HPDE6-E6E7 (cell line): ENCODE measurements around the gene LRP3.
"Not testable (repeated sequence)": the region's sequence is repeated elsewhere in the genome, so short reads cannot be mapped to it uniquely, and the experiment has no call there.

ENCODE experiments used
- DNase-seq: peaks from one replicate; pipeline ENCODE4 v3.0.0; 2011; ENCODE audit warnings: missing footprints; ENCODE audit errors: extremely low spot score

The LRP3 gene, protein sequence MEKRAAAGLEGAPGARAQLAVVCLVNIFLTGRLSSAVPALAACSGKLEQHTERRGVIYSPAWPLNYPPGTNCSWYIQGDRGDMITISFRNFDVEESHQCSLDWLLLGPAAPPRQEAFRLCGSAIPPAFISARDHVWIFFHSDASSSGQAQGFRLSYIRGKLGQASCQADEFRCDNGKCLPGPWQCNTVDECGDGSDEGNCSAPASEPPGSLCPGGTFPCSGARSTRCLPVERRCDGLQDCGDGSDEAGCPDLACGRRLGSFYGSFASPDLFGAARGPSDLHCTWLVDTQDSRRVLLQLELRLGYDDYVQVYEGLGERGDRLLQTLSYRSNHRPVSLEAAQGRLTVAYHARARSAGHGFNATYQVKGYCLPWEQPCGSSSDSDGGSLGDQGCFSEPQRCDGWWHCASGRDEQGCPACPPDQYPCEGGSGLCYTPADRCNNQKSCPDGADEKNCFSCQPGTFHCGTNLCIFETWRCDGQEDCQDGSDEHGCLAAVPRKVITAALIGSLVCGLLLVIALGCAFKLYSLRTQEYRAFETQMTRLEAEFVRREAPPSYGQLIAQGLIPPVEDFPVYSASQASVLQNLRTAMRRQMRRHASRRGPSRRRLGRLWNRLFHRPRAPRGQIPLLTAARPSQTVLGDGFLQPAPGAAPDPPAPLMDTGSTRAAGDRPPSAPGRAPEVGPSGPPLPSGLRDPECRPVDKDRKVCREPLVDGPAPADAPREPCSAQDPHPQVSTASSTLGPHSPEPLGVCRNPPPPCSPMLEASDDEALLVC

DNA sequence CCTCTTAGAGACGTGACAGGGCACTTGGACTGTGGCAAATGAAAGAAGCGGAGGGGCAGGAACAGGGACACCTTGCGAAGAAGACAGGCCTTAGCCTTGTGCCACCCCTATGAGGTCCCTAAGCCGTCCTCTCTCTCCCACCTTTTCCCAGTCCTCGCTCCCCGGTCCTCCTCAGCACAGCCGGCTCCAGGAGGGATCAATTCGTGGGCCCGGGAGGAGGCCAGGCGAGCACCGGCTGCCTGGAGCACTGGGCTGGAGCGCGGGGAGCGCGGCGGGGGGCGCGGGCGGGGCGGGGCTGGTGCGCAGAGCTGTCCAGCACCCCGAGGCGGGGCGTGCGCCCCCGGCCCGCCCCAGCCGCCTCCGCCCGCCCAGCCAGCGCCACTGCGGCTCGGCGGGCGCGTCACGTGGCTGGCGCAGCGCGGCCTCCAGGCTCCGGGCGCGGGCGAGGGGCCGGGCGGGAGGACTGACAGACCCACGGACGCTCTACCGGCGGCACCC lies at the start of gene LRP3:
LRP3 (plus strand) TSS at position 466 of the 498 bp plus-strand sequence. CDS start 456 bp downstream, outside the sequence.
- no peak for DNase-seq

DNA sequence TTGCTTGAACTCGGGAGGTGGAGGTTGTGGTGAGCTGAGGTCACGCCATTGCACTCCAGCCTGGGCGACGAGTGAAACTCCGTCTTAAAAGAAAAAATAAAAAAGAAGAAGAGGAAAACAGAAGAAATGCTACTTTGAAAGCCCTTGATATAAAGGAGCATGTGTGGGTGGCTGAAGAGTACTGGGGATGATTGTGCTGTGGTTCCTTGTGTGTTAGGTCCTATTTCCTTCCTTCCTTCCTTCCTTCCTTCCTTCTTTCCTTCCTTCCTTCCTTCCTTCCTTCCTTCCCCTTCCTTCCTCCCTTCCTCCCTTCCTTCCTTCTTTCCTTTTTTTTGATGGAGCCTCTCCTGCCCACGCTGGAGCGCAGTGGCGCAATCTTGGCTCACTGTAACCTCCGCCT lies 47.9 kb upstream of the LRP3 start:
- DNase-seq = no peak

DNA sequence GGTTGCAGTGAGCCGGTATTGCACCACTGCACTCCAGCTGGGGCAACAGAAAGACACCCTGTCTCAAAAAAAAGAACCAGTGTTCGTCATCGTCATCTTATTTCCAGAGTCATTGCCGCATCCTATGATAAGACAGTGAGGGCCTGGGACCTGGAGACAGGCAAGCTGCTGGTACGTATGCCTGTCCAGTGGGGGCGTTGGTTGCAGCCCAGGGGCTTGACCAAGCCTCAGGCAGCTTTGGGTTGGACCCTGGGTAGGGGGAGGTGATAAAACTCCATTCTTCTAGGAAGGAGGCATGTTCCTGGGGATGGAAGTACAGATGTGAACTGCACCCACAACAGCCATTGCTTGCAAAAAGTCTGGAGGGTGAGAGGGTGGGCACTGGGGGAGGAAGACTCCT lies 46.6 kb upstream of the LRP3 start:
- DNase-seq = no peak

DNA sequence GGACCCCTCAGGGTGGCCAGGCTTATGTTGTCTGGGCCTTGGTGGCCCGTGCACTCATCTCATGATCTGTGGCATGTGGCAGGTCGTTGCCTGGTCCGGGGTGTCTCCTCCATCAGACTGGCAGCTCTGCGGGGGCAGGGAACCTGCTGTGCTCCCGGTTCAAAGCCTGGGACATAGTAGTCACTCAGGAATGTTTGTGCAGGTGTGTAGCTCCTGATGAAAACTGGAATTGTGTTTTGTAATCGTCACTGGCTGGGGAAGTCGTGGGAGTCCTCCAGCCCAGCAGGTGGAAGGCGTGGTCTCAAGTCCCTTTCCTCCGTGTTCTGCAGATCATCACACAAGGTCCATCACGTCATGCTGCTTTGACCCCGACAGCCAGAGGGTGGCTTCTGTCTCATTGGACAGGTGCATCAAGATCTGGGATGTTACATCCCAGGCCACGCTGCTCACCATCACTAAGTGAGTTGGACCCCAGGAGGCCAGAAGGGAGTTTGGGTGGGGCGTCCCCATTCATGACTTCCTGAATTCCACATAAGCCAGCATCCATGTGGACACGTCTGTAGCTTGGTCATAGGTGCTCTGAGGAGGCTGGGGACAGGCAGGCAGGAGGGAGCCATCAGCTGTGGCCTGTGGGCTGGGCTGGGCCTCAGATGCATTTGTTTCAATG lies 43.1 kb upstream of the LRP3 start:
- DNase-seq = no peak

DNA sequence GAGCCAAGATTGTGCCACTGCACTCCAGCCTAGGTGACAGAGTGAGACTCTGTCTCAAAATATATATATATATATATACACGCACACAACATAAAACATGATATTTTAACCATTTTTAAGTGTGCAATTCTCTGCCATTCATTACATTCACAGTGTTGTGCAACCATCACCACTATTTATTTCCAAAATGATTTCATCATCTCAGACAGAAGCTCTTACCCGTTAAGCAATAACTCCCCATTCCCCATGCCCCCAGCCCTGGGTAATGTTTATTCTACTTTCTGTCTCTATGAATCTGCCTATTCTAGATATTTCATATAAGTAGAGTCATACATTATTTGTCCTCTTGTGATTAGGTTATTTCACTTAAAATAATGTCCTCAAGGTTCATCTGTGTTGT lies 42.0 kb upstream of the LRP3 start:
- no peak for DNase-seq

DNA sequence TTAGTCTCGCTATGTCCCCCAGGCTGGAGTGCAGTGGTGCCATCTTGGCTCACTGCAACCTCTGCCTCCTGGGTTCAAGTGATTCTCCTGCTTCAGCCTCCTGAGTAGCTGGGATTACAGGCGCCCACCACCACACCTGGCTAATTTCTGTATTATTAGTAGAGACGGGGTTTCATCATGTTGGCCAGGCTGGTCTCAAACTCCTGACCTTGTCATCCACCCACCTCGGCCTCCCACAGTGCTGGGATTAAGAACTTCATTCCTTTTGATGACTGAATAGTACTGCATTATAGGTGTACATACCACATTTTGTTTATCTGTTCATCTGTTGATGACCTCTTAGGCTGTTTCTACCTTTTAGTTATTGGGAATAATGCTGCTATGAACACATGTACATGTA lies 41.5 kb upstream of the LRP3 start:
- not testable (repeated sequence) for DNase-seq

DNA sequence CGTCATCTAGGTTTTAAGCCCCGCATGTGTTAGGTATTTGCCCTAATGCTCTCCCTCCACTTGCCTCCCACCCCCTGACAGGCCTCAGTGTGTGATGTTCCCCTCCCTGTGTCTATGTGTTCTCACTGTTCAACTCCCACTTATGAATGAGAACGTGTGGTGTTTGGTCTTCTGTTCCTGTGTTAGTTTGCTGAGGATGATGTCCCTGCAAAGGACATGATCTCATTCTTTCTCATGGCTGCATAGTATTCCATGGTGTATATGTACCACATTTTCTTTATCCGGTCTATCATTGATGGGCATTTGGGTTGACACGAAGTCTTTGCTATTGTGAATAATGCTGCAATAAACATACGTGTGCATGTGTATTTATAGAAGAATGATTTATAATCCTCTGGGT lies 39.8 kb upstream of the LRP3 start:
- DNase-seq = not testable (repeated sequence)

DNA sequence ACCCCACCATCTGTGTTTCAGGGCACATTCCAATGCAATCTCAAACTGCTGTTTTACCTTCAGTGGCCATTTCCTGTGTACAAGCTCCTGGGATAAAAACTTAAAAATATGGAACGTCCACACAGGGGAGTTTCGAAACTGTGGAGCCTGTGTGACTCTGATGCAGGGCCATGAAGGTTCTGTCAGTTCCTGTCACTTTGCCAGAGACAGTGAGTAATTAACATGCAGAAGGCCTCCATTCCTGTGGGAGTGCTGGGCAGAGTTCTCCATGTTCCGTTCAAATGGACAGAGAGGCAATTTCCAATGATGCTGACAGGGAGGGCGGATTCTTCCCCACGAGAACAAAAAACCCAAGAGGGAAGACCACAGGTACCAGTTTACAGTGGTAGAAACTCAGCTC lies 37.8 kb upstream of the LRP3 start:
- no peak for DNase-seq

DNA sequence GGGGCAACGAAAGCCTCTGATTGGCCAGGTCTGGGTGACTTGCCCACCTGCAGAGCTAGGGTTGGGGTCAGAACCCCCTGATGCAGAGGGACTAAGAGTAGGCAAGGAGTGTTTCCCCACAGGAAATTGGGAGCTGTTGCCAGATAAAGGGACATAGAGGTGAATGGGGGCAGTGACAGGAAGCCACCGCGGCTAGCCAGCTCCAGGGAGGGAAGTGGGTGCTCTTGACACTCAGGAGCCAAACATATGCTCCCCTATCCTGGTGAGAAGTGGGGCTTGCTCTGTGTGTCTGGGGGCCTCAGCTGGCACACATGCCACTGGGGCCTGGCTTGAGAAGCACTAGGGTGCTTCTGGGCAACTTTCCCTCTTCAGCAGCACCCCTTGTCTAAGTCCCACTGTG lies 36.2 kb upstream of the LRP3 start:
- DNase-seq = no peak

DNA sequence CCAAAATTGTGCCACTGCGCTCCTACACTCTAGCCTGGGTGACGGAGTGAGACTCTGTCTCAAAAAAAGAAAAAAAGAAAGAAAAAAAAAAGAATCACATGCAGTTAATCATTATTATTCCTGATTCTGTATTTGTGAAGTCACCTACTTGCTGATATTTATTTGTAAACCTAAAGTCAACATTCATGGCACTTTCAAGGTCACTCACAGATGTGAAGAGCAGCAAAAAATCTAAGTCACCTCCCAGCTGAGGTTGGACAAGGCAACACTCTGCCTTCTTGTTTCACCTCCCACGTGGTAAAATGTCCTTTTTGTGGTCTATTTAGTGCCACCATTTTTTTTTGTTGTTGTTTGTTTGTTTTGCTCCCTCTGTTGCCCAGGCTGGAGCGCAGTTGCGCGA lies 35.8 kb upstream of the LRP3 start:
- no peak for DNase-seq

DNA sequence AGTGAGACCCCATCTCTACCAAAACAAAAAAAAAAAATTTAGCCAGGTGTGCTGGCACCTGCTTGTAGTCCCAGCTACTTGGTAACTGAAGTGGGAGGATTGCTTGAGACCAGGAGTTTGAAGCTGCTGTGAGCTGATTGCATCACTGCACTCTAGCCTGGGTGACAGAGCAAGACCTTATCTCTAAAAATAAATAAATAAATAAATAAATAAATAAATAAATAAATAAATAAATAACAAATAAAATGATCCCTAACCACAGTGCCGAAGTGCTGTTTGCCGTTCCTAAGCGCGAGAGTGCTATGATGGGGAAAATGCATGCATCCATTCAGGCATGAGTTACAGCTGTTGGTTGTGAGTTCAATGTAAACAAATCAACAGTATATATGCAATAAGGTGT lies 35.0 kb upstream of the LRP3 start:
- no peak for DNase-seq

DNA sequence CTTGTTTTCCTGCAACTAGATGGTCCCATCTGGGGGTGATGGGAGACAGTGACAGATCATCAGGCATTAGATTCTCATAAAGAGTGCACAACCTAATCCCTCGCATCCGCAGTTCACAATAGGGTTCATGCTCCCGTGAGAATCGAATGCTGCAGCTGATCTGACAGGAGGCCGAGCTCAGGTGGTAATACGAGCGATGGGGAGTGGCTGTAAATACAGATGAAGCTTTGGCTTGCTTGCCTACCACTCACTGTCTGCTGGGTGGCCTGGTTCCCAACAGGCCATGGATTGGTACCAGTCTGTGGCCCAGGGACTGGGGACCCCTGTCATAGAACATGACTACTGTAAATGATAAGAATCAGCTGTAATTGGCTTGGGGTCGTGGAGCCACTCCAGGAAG lies 34.2 kb upstream of the LRP3 start:
- DNase-seq = no peak

DNA sequence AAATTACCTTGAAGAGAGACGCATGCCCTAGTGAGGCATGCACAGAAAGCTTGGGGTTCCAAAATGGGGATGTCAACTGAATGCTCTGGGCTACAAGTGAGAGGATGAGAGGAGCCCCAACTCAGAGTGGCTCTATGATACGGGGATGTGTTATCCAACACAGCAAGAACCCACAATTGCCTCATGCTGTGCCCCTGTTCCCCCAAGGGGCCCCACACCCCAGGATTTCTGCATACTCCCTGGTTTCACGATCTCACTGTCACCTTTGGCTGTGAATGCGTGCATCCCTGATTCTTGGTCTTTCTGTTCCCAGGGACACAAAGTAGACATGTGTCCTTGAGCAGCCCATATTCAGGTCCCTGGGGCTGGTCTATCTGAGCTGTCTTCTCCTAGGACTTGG lies 32.9 kb upstream of the LRP3 start:
- DNase-seq = no peak

DNA sequence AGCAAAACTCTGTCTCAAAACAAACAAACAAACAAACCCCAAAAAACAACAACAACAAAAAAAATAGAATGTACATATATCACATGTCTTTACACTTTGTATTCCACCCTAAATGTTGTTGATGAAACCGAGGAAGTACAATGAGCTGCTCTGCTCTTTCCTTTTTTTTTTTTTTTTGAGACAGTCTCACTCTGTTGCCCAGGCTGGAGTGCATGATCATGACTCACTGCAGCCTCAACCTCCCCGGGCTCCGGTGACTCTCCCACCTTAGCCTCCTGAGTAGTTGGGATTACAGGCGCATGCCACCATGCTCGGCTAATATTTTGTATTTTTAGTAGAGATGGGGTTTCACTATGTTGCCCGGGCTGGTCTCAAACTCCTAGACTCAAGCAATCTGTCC lies 30.6 kb upstream of the LRP3 start:
- no peak for DNase-seq

DNA sequence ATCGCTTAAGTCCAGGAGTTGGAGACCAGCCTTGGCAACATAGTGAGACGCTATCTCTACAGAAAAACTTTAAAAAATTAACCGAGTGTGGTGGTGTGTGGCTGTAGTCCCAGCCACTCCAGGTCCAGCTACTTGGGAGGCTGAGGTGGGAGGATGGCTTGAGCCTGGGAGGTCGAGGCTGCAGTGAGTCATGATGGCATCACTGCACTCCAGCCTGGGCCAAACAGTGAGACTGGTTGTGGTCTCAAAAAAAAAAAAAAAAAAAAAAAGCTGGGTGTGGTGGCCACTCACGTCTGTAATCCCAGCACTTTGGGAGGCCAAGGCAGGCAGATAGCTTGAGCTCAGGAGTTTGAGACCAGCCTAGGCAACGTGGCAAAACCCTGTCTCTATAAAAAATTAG lies 28.1 kb upstream of the LRP3 start:
- not testable (repeated sequence) for DNase-seq

DNA sequence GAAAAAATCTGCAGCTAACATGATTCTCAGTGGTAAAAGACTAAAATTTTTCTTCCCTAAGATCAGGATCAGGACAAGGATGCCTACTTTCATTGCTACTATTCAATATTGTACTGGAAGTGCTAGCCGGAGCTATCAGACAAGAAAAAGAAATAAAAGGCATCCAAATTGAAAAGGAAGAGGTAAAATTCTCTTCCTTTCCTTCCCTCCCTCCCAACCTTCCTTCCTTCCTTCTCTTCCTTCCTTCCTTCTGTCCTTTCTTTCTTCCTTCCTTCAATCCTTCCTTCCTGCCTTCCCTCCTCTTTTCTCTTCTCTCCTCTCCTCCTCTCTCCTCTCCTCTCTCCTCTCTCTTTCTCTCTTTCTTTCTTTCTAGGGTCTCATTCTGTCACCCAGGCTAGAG lies 26.7 kb upstream of the LRP3 start:
- no peak for DNase-seq

DNA sequence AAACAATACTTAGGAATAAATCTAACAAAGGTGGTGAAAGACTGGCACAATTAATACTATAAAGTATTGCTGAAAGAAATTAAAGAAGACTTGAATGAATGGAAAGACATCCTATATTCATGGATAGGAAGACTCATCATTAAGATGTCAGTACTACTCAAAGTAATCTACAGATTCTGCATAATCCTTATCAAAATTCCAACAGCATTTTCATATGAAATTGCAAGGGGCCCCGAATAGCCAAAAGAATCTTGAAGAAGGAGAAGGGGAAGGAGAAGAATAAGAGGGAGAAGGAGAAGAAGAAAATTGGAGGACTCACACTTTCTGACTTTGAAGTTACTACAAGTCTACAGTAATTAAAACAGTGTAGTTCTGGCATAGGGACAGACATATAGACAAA lies 25.6 kb upstream of the LRP3 start:
- DNase-seq = no peak

DNA sequence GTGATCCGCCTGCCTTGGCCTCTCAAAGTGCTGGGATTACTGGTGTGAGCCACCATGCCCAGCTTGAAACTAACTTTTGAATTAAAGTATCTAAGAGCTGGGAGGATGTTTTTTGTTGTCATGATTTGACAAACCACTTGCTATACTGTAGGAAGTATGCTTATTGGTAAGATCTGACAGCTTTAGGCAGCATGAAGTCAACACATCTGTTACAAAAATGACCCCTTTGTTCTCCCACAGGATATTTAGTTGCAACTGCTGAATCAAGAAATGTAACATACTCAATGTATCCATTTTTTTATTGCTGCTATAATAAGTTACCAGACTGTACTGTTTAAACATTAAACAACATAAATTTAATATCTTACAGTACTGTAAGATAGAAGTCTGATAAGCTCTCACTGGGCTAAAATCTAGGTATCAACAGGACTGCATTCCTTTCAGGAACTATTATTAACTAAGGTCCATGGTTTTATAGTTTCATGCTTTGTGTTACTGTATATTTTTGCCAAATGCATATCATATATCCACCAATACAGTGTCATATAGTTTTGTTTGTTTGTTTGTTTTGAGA lies 22.8 kb upstream of the LRP3 start:
- DNase-seq = no peak

DNA sequence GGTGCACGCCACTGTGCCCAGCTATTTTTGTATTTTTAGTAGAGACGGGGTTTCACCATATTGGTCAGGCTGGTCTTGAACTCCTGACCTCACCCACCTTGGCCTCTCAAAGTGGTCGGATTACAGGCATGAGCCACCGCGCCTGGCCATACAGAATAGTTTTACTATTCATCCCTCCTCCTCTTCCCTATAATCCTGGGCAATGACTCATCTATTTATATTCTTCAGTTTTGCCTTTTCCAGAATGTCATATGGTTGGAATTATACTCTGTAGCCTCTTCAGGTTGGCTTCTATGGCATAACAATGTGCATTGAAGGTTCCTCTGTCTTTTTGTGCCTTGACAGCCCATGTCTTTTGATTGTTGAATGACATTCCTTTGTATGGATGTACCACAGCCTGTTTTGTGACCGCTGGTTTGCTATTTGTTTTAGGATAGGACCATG lies 22.2 kb upstream of the LRP3 start:
- DNase-seq = no peak

DNA sequence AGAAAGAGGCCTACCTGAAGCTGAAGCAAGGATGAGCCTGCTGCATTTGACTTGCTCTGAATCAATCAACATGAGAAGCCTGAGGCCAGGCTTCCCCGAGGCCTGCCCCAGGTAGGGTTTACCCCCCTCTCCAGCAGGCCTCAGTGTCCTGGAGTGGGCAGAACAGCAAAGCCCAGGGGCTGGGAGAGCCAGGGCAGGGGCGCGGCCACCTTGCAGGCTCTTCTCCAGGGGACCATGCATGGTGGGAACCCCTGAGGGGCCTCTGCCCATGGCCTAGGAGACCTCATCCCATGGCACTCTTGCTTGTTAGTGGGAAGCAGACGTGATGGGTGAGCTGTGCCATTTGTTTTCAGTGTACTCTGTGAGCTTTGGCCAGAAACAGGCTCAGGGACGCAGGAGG lies 19.9 kb upstream of the LRP3 start:
- no peak for DNase-seq

DNA sequence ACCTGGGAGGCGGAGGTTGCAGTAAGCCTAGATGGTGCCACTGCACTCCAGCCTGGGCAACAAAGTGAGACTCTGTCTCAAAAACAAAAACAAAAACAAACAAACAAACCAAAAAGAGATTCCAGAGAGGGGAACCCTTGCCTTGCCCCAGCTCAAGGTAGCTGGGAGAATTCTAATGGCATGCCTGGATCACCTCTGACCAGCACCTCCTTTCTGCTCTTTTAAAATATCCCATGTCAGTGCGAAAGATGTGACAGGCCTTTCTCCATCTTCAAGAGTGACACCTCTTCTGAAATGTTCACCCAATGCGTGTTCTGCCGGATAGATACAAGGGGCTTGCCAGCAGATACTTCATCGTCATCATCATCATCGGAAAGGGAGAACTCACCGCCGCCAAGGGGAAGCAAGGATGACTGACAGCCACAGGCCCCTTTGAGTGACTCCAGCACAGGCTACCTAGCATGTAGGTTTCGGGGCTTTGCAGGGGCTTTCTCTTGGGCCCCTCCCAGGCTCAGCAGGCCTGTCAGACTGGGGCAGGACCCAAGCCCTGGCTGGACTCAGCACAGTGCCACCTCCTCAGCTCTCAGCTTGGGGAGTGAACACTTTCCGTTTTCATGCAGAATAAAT lies 18.9 kb upstream of the LRP3 start:
- DNase-seq = no peak
